GM19438 (cell line): Measurements from ENCODE around the gene RAD52.

Source experiments
- ATAC-seq: cut with Tn5 transposase; IDR thresholded peaks from one replicate; pipeline ENCODE4 v1.9.1; 2021; ENCODE audit warnings: low read depth; ENCODE audit not compliant: unreplicated experiment

The RAD52 gene

DNA sequence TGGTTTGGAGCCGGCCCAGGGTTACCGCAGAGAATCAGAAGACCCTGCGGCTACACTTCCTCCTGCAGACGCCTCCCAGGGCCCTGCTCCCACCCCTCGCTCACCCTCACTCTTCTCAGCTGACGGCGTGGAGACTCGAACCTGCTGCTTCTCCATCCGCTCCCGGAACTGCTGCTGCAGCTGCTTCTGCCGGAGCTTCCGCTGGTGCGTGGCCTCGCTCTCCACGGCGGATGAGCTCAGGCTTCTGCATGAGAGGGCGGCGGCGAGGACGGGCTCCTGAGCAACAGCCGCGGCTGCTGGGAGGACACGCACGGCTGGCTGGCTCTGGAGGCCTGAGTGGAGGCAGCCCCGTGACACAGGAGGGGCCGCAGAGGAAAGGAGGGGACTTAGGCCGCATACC lies 33.3 kb downstream of the RAD52 start:
- no peak for ATAC-seq

DNA sequence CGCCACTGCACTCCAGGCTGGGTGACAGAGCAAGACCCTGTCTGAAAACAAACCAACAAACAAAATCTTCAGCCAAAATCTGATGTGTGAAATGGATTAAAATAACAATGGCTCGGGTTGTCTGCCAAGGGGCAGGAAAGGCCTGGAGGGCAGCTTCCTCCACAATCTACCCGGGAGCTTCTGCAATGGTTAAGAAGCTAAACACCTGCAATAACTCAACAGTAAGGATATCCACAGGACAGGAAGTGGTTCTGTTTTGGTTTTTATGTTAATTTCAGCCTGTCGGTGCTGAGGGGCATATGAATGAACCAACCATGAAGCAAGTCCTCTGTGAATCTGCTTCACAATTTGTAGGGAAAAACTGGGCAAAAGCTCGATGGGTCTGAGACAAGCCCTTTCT lies 34.4 kb downstream of the RAD52 start:
- no peak for ATAC-seq

DNA sequence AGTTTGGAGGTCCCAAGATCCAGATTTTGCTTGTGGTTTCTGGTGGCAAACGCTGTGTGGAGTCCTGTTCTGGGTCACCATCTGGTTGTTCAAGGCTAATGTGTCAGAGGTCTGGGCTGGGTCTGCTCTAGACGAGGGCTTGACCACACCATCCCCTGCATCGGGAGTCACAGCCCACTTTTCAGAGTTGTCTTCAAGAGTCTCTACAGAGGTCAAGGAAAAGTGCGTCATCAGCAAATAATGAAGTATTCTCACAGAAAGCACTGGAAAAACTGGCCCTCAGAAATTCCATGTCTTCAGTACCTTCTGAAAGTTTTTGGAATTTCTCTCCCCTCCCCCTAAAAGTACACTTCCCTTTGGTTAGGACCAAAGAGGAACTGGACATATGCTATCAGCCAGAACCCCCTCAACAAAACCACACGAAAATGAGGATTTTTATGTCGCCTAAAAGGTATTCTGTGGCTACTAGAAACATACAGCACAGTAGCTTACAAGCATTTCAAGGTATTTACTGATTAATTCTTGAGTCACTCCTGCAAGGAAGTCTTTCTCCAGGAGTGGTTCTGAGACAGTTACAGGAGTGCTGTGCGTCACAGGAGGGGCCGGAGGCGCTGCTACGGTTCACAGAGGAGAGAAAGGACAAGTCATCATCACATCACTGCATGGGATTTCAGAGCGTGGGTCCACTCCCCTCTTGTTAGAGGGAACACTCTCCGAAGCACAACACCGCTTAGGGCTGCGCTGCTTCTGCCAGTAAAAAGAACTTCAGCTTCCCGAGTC lies 35.4 kb downstream of the RAD52 start:
- ATAC-seq: no peak

DNA sequence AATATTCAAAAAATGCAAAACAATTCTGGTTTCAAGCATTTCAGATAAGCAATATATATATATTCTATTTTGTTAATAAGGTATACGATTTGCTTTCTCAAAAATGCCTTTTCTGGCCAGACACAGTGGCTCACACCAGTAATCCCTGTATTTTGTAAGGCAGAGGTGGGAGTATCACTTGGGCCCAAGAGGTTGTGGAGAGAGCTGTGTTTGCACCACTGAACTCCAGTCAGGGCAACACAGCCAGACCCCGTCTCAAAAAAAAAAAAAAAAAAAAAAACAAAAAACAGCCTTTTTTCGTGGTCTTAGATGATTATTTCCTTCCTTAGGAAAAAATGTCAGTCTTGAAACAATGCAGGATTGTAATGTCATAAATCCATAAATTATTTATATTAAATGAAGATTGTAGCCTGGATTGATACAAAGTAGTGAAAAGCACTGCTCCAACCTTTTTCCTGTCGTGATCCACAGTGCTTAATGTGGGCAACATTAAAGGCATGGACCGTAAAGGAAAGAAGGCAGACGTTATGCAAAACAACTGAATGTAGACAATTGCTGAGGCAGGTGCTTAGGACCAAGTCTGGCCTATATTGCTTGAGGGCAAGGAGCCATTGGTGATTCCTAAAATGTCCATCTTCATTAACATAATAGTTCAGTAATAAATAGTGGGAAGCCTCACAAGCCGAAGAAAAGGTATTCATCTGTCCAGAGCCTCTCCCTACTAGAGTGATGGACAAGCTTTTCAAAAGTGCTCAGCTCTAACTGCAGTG lies 36.8 kb downstream of the RAD52 start:
- no peak for ATAC-seq

DNA sequence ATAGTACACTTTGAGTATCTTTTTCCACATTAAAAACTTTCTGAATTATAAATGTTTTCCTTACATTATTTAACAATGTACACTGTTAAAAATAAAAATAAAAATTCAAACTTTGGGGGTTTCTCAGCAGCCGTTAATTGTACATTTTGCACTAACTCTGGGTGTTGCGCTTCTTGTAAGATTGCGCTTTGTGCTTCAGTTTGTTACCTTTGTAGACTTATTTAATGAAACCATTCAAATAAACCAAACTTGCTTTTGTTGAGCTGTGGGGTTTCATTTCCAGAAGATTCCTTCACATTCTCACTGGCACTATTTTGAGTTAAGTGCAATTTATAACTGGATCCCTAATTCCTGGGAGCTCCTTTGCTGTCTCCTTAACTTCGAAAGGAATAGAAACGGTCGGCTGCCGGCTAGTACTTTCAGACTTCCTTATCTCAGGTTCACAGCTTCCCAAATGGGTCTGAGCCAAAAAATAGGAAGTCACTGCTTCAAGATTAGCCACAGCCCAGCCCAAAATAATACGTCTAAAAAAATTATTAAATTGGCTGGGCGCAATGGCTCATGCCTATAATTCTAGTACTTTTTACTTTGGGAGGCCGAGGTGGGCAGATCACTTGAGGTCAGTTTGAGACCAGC lies 38.2 kb downstream of the RAD52 start:
- no peak for ATAC-seq

DNA sequence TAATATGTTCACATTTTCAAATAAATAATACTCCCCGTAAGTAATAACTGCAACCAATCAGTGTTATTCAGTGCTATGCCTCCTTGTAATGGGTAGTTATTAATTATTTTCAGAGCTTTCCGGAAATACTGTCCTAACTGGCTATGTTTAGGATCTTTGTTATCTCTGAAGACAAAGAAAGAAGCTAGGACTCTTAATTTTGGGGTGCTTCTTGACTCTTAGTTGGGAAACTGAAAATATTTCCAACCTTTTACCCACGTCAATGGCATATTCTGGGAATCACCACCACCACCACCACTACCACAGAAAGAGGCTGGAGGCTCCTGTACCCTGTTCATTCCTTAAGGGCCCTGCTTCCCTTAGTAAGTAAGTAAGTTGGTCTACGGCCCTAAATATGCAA lies 39.1 kb downstream of the RAD52 start:
- ATAC-seq: no peak

DNA sequence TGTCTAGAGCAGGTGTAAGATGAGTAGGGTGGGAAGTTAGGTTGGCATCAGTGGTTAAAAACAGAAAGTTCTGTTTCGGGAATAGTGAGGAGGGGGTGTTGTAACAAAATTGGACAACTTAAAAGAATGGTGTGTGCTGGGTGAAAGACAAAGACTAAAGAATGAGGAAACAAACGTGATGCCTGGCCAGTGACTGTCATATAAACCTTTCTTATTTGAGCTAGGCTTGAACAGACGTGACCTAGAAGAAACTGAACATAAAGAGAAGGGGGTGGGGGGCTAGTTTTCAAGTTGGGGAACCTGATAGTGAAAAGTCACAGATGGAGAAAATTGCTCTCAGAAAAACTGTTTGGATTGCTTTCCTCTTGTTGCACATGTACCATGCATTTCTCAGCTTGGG lies 39.6 kb downstream of the RAD52 start:
- no peak for ATAC-seq

DNA sequence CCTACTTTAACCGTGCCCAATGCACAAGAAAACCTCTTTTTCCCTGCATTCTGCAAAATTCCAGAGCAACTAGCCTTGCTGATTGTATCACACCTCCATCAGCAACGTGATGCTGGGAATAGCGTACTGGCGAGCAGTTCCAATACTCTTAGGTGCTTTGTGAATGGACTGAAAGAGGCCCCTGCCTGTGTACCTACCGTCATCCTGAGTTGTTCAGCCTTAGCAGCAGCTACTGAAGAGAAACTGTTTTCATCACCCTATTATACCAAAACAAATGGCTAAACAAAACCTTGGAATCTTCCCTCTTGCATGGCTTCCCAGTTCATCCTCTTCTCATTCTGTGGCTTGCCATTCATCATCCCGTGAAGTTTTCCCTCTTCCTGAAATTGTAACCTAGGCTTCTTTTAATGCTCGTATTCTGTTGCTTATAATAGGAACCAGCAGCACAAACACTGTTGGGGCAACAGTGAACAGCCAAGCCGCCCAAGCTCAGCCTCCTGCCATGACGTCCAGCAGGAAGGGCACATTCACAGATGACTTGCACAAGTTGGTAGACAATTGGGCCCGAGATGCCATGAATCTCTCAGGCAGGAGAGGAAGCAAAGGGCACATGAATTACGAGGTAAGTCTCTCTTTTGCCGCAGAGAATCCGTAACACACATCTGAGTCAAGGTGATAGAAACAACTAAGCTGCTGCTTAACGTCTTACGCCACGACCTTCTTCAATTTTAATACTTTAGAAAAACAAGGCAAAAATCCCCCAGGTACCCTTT lies 41.9 kb downstream of the RAD52 start:
- no peak for ATAC-seq

DNA sequence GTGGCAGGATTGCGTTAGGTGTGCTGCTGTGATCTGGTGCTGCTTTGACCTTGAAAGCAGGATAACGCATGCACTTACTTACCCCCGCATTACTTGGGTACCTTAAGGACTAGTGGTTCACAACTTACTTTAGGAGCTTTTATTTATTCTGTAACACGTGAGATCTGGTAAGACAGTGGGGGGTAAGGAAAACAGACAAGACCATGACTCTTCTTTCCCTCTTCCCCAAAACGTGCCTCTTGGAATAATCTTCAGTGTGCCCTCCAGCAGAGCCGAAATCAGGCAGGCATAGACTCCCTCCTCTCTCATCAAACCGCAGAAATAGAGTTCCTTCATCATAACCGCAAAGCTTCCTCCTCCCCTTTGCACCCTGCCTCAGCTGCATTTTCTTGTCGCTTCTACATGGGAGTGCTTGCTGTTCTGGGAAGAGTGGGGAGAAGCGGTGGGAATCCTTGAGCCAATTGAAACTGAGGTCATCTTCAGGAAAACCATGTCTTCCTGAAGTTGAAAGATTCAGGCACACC lies 43.4 kb downstream of the RAD52 start:
- no peak for ATAC-seq

DNA sequence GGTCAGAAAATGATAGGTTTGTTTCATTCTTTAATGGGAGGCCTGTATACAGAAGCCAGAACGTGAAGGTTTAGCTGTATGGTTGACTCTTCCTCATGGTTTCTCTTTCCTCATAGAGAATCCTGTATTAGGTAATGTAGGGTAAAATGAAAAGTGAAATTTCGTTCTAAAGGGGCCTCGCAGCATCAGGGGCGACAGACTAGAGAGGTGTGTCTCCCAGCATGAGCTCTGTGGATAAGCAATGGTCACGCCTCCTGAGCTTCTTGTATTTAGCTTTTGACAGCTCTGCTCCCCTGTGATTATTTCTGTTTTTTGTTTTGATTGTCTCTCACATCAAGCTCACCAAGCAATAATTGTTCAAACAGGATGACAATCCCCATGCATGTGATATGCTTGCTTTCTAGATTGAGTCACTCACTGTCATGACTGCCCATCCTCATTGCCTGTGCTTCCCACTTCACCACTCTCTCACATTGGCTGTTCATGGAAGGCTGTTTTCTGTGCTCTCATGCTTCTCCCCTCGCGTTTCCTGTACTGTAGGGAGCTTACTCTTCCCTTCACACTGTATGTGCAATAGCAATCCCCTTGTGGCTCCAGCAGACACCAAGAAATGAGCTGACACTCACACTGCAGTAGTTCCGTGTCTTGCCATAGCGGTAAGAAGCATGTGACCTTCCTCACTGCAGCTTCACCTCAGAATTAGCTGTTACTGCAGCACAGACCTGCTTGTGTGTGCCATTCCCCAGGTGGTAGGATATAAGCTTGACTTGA lies 44.0 kb downstream of the RAD52 start:
- ATAC-seq: no peak

DNA sequence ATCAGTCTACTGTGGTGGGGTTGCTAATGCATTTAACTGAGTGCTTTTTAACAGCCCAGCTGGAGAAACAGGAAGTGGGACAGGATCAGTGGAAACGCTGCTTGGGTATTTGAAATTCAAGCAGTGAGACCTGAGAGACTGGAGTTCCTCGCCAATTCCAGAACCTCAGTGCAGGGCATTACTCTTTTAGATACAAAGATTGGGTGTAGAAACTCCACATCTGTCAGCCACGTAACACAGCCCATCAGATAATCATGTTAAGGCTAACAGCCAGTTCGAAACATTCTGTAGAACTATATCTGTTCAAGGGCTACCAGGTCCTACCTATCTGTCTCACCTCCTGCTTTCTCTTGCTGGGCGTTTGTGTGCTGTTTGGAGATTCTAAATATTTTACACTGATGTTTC lies 45.5 kb downstream of the RAD52 start:
- no peak for ATAC-seq

DNA sequence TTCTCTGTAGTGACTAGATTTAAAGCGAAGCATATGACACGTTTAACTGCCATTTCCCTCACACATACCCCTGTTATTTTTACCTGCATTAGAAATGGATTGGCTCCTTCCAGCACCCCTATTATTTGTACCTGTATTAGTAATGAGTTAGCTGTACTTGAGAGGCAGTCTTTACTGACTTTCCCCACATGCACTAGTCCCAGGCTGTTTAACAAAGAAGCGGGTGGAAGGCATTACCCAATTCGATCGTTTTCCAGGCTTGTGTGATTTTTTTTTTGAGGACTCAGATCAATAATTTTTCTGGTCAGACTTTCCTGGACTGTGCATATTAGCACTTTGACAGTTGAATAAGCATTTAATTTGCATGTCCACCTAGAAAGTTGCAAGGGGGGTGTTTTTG lies 46.4 kb downstream of the RAD52 start:
- no peak for ATAC-seq

DNA sequence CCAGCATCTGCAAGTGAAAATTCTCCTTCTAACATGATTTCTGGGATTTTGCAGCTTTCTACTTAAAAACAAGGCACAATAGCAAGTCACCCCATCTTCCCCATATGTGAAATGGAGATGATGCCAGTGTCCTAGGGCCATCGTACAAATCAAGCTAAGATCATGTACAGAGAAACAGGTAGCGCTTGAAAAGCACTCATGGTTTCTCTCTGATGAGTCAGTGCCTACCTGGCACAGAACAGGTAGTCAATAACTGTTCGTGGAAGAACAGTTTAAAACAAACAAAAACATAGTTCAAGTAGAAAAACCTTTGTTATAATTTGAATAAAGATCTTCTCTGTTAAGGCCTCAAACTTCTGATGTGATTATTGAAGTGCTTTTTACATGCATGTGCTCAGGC lies 46.9 kb downstream of the RAD52 start:
- ATAC-seq: no peak

DNA sequence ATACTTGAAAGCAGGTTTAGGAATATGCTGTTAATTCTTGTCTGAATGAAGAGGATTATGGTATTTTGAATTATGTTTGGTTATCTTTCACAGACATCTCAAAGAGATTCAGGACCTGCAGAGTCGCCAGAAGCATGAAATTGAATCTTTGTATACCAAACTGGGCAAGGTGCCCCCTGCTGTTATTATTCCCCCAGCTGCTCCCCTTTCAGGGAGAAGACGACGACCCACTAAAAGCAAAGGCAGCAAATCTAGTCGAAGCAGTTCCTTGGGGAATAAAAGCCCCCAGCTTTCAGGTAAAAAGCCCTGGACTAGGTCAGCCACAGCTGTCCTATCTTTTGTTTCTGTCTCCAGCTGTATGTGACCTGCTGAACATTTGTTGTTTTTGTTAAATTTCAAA lies 52.1 kb downstream of the RAD52 start:
- ATAC-seq: no peak

DNA sequence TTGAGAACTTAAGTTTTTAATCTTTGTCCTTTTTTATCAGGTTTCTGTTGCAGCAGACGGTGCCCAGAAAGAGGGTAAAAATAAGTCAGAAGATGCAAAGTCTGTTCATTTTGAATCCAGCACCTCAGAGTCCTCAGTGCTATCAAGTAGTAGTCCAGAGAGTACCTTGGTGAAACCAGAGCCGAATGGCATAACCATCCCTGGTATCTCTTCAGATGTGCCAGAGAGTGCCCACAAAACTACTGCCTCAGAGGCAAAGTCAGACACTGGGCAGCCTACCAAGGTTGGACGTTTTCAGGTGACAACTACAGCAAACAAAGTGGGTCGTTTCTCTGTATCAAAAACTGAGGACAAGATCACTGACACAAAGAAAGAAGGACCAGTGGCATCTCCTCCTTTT lies 53.5 kb downstream of the RAD52 start:
- no peak for ATAC-seq

DNA sequence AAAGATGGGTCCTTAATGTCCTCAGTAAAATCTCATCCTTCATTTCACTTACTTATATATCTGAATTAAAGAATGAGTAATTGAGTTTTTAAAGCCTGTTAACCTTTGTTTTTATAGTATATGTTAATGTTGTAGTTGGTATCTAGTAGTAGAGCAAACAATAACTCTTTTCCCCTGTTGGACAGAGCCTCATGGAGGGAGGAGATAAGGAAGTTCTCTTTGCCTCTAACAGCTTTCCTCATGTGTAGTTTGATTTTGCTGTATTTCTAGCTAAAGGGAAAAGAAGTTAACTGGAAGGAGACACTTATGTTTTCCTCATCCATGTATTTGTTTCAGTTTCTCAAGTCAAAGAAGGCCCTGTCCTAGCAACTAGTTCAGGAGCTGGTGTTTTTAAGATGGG lies 55.3 kb downstream of the RAD52 start:
- ATAC-seq: no peak

DNA sequence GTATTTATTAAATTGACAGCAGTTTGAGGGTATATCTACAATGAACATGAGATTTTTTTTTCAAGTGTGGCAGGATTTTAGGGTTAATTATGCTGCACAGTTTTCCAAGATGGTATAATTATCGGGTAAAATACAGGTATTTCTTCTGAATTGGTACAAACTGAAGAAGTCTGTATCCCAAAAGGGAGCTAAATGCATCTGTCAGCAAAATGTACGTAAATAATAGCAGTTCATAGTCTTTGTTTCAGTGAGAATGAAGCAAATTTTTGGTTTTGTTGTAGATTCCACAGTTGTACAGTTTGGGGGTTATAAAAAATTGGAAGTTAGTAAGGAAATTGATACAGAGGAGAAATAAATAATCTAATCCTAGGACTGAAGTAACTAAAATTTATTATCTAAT lies 63.3 kb downstream of the RAD52 start:
- ATAC-seq: no peak

DNA sequence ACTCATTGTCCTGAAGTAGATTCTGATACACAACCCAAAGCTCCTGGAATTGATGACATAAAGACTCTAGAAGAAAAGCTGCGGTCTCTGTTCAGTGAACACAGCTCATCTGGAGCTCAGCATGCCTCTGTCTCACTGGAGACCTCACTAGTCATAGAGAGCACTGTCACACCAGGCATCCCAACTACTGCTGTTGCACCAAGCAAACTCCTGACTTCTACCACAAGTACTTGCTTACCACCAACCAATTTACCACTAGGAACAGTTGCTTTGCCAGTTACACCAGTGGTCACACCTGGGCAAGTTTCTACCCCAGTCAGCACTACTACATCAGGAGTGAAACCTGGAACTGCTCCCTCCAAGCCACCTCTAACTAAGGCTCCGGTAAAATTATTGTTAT lies 63.8 kb downstream of the RAD52 start:
- ATAC-seq: no peak

DNA sequence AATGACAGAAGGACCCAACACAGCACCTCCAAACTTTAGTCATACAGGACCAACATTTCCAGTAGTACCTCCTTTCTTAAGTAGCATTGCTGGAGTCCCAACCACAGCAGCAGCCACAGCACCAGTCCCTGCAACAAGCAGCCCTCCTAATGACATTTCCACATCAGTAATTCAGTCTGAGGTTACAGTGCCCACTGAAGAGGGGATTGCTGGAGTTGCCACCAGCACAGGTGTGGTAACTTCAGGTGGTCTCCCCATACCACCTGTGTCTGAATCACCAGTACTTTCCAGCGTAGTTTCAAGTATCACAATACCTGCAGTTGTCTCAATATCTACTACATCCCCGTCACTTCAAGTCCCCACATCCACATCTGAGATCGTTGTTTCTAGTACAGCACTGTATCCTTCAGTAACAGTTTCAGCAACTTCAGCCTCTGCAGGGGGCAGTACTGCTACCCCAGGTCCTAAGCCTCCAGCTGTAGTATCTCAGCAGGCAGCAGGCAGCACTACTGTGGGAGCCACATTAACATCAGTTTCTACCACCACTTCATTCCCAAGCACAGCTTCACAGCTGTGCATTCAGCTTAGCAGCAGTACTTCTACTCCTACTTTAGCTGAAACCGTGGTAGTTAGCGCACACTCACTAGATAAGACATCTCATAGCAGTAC lies 64.6 kb downstream of the RAD52 start:
- no peak for ATAC-seq
